H1 (cell line): Measurements from ENCODE around the gene DHRS13. TPM values are rescaled to one million over a fixed set of nuclear protein-coding genes. Genes with fewer than 3 reads are reported as not detected.

Experiments used
- BCL11A ChIP-seq, 2 experiments: IDR thresholded peaks; one replicate each; pipeline ENCODE4 v1.6.1; 2011; ENCODE audit warnings: low read depth in 2 of 2, low read length in 2 of 2, mild to moderate bottlenecking in 2 of 2
- CBX8 ChIP-seq: fragments of 300-800, 300-1000 bp; sonication (generic); IDR thresholded peaks from 2 replicates; pipeline ENCODE4 v1.7.1; 2016; ENCODE audit warnings: low read depth, low read length, borderline replicate concordance
- EZH2 ChIP-seq: fragments of 200-600 bp; sonication (generic); IDR thresholded peaks from 2 replicates; pipeline ENCODE4 v1.7.1; 2012; ENCODE audit warnings: low read depth, mild to moderate bottlenecking, moderate library complexity, low read length, inconsistent platforms; ENCODE audit not compliant: severe bottlenecking
- MAFK ChIP-seq: IDR thresholded peaks from 2 replicates; pipeline ENCODE4 v1.6.1; 2012; ENCODE audit warnings: low read depth, mild to moderate bottlenecking, improper control_type of control experiment, low read length
- NANOG ChIP-seq: IDR thresholded peaks from 2 replicates; pipeline ENCODE4 v1.6.1; 2011; ENCODE audit warnings: low read length, low read depth, mild to moderate bottlenecking, inconsistent platforms; ENCODE audit not compliant: insufficient read depth, poor library complexity, severe bottlenecking
- SIX5 ChIP-seq: IDR thresholded peaks from 2 replicates; pipeline ENCODE4 v1.6.1; 2011; ENCODE audit warnings: mild to moderate bottlenecking, low read depth, low read length
- TCF12 ChIP-seq: IDR thresholded peaks from 2 replicates; pipeline ENCODE4 v1.6.1; 2011; ENCODE audit warnings: low read depth, mild to moderate bottlenecking, low read length
- YY1 ChIP-seq: IDR thresholded peaks from 2 replicates; pipeline ENCODE4 v1.6.1; 2011; ENCODE audit warnings: low read depth, mild to moderate bottlenecking, low read length
- polyA plus RNA-seq, 7 experiments: library from polyadenylated mRNA; depleted of rRNA in 3 of 7; stranded (reverse) in 5 of 7; unstranded in 2 of 7; fragments of >200 nt in 5 of 7; fragments of 200-250 nt in 2 of 7; gene quantifications; 1 replicate in 5 of 7; 2 replicates in 1 of 7; 4 replicates in 1 of 7; pipeline versions ENCODE4 v1.2.1 to v1.2.3, GENCODE V29; 2011 to 2013; ENCODE audit warnings: missing spikeins in 2 of 7, mixed read lengths in 2 of 7
- total RNA-seq: library from RNA; stranded (reverse); fragmentation: NEBNext Ultra II Directional; extraction: Animal tissue kit (Norgen Biotek cat#: 25700); gene quantifications from 2 replicates; pipeline ENCODE4 v1.2.1, GENCODE V29; 2021
- TF ChIP-seq, protein P1 (sequence below): fragments of 300-600 bp; sonication (generic); IDR thresholded peaks from 2 replicates; pipeline ENCODE4 v1.7.1; 2012; ENCODE audit warnings: low read length, moderate library complexity, mild to moderate bottlenecking, inconsistent platforms; ENCODE audit not compliant: insufficient replicate concordance
- TF ChIP-seq, protein P2 (sequence below): IDR thresholded peaks from 2 replicates; pipeline ENCODE4 v1.6.1; 2012; ENCODE audit warnings: inconsistent platforms

Gene DHRS13
- total and polyA plus RNA-seq, 2 of the 8 experiments (the other 6 are each of a cell fraction or from before 2014, with no cell fraction given), result 23.7 to 30.0 TPM

GRCh38 chr17:28902819-28903545 lies at the start of gene DHRS13 (continued):
- TF ChIP-seq CBX8, result no peak
- peak; percentile 61 for TF ChIP-seq NANOG
- TF ChIP-seq TCF12, result peak; percentile 72; the same call in 1 of the 2 replicates
- TF ChIP-seq BCL11A (IDR thresholded peaks at IDR 0.05; ENCODE audit: low read depth in 2 of 2, low read length in 2 of 2), result no peak
- TF ChIP-seq, protein P1, sequence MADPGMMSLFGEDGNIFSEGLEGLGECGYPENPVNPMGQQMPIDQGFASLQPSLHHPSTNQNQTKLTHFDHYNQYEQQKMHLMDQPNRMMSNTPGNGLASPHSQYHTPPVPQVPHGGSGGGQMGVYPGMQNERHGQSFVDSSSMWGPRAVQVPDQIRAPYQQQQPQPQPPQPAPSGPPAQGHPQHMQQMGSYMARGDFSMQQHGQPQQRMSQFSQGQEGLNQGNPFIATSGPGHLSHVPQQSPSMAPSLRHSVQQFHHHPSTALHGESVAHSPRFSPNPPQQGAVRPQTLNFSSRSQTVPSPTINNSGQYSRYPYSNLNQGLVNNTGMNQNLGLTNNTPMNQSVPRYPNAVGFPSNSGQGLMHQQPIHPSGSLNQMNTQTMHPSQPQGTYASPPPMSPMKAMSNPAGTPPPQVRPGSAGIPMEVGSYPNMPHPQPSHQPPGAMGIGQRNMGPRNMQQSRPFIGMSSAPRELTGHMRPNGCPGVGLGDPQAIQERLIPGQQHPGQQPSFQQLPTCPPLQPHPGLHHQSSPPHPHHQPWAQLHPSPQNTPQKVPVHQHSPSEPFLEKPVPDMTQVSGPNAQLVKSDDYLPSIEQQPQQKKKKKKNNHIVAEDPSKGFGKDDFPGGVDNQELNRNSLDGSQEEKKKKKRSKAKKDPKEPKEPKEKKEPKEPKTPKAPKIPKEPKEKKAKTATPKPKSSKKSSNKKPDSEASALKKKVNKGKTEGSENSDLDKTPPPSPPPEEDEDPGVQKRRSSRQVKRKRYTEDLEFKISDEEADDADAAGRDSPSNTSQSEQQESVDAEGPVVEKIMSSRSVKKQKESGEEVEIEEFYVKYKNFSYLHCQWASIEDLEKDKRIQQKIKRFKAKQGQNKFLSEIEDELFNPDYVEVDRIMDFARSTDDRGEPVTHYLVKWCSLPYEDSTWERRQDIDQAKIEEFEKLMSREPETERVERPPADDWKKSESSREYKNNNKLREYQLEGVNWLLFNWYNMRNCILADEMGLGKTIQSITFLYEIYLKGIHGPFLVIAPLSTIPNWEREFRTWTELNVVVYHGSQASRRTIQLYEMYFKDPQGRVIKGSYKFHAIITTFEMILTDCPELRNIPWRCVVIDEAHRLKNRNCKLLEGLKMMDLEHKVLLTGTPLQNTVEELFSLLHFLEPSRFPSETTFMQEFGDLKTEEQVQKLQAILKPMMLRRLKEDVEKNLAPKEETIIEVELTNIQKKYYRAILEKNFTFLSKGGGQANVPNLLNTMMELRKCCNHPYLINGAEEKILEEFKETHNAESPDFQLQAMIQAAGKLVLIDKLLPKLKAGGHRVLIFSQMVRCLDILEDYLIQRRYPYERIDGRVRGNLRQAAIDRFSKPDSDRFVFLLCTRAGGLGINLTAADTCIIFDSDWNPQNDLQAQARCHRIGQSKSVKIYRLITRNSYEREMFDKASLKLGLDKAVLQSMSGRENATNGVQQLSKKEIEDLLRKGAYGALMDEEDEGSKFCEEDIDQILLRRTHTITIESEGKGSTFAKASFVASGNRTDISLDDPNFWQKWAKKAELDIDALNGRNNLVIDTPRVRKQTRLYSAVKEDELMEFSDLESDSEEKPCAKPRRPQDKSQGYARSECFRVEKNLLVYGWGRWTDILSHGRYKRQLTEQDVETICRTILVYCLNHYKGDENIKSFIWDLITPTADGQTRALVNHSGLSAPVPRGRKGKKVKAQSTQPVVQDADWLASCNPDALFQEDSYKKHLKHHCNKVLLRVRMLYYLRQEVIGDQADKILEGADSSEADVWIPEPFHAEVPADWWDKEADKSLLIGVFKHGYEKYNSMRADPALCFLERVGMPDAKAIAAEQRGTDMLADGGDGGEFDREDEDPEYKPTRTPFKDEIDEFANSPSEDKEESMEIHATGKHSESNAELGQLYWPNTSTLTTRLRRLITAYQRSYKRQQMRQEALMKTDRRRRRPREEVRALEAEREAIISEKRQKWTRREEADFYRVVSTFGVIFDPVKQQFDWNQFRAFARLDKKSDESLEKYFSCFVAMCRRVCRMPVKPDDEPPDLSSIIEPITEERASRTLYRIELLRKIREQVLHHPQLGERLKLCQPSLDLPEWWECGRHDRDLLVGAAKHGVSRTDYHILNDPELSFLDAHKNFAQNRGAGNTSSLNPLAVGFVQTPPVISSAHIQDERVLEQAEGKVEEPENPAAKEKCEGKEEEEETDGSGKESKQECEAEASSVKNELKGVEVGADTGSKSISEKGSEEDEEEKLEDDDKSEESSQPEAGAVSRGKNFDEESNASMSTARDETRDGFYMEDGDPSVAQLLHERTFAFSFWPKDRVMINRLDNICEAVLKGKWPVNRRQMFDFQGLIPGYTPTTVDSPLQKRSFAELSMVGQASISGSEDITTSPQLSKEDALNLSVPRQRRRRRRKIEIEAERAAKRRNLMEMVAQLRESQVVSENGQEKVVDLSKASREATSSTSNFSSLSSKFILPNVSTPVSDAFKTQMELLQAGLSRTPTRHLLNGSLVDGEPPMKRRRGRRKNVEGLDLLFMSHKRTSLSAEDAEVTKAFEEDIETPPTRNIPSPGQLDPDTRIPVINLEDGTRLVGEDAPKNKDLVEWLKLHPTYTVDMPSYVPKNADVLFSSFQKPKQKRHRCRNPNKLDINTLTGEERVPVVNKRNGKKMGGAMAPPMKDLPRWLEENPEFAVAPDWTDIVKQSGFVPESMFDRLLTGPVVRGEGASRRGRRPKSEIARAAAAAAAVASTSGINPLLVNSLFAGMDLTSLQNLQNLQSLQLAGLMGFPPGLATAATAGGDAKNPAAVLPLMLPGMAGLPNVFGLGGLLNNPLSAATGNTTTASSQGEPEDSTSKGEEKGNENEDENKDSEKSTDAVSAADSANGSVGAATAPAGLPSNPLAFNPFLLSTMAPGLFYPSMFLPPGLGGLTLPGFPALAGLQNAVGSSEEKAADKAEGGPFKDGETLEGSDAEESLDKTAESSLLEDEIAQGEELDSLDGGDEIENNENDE, result no peak
- no peak for TF ChIP-seq SIX5
- TF ChIP-seq MAFK, result no peak
- TF ChIP-seq EZH2, result no peak
- peak; percentile 16; the same call in 1 of the 2 replicates for TF ChIP-seq YY1
- TF ChIP-seq, protein P2, sequence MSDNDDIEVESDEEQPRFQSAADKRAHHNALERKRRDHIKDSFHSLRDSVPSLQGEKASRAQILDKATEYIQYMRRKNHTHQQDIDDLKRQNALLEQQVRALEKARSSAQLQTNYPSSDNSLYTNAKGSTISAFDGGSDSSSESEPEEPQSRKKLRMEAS, result peak; percentile 86
